ENCODE data around the gene ROR1.
A peak's percentile ranks its signal among the peaks of the same experiment; 100 is the strongest.

ROR1 gene

GRCh38 chr1:64117492-64117891 is 343.7 kb downstream of the ROR1 start:
- no peak for DNase-seq

DNA sequence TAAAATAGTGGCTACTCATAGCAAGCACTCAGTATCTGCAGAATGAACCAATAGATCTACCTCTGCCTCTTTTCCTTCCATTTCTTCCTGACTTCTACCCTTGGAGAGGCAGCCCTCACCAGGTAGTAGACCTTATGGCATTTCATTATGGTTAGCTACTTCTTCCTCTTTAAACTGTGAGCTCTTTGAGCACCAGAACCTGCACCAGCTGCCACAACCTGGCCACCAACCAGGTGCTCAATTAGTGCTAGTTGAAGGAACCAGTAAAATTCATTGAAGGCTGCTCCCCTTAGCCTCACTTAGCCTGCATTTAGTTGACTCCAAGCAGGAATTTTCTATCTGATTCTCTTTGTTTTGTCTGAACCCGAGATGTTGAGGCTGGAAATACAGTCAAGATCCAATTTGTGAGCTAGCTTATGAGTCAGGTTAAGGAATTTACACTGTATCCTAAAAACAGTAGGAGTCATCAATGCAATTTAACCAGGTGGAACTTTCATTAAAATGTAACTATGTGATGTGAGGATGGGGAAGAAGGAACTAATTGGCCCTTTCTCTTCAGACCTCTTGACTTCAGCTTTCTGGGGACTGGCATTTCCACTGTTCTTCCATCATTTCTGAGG is 348.1 kb downstream of the ROR1 start:
- no peak for DNase-seq

- no peak for DNase-seq
Observed at GRCh38 chr1:64122588-64122987, 348.8 kb downstream of the ROR1 start.

DNA sequence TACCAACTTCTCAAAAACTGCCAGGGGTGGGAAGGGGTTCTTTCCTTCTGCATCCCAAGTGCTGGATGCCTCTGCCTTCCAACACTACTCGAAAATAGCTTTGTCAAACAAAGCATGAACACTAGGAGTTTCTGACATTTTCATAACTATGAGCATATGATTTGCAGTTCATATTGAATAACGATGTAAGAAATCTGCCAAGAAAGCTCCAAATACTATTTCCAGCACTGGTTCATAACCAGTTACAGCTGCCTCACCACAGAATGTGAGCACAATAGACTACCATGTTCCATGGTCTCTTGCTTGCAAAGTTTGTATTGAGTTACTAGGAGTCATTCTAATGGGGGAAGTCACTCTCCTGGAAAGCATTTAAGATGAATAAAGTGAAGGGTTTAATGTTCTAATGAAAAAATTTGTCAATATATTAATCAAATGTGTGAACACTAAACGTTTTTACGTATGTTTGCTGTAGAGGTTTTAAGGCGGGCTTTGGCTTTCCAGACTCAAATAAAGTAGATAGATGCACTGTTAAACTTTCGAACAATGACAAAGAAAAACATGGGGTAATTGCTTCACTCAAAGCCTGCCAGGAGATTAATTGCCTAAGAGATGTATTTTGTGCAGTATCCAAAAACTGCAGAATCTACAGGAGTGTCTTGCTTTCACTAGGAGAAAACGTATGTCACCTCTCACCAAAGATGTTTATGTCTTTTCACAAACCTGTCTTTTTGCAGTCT is 351.1 kb downstream of the ROR1 start:
- DNase-seq = no peak

- no peak for DNase-seq
Observed at GRCh38 chr1:64126581-64126980, 352.8 kb downstream of the ROR1 start.

DNA sequence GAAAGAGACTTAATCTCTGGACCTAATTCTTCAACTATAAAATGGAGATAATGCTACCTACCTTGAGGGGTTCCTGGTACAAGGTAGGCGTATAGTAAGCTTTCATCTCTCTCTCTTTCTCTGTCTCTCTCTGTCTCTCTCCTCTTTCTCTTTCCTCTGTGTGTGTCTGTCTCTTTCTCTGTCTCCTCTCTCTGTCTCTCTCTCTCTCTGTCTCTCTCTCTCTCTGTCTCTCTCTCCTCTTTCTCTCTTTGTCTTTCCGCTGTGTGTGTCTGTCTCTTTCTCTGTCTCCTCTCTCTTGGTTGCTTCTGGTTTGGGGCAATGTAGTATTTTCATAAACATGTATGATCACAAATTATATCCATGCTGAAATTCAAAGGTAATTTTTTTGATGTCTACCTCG is 353.5 kb downstream of the ROR1 start:
- DNase-seq = no peak

DNA sequence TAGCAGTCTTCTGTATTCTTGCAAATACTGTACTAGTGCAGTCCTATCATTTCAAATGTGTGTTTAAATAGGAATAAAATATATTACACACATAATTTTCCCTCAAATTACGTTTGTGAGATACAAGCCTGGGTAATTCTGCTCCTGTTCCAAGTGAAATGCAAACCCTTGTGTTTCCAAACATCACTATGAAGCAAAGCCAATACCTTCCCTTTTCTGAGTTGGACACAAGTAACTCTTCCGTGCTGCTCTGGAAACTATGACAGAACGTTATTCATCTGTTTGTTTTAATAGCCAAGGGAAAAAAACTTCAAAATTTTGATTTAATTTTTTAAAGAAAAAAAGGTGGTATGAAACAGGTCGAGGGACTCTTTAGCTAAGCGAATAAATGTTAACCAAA is 355.9 kb downstream of the ROR1 start:
- no peak for DNase-seq

DNA sequence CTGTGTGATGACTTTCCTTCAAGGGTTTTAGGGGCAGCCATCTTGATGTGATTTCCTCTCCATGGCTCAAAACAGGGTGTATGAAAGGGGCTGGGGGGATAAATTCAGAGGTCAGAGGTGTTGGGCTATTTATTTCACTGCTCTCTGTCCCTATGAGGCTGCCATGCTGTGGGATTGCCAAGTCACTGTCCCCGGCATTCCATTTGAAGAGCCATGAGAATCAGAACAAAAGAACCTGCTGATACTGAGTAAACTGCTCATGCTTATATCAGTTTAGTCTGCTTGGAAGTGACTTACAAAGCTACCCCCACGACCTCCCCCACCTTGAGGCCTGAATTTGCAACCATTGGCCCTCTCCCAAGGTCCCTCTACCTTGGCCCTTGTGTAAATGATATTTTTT is 357.3 kb downstream of the ROR1 start:
- DNase-seq = no peak

GRCh38 chr1:64133036-64133435 is 359.2 kb downstream of the ROR1 start:
- DNase-seq = no peak

DNA sequence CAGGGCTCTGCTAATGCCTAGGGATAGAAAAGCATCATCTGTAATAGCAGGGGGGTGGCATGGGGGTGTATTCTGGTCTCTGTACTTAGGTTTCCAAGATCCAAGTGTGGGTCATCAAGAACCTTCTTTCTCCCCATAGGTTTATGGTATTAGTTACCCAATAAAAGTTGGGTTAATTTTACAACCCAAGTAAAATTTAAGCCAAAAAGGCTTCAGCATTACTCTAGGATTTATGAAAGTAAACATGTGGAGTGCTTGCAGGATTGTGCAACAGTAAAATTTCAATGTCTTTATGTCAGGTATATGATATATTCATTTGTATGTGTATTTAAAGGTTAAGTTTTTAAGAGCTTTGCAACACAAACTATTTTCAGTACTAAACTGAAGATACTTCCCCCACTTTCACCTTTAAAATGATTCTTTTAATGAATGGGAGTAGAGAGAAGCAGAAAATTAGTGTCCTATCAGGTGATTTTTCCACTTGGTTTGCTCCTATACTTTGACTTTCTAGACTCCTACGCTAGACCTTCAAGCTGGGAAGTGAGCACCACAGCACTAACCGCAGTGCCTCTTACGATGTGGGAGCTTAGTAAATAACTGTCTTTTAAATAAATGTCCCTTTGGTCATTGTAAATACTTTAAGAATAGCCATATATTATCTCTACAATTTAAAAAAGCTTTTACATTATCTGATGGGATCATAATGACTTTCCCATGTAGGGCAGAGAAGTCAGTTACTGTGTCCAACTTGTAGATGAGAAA is 361.8 kb downstream of the ROR1 start:
- no peak for DNase-seq

GRCh38 chr1:64136296-64136695 is 362.5 kb downstream of the ROR1 start:
- DNase-seq = no peak

DNA sequence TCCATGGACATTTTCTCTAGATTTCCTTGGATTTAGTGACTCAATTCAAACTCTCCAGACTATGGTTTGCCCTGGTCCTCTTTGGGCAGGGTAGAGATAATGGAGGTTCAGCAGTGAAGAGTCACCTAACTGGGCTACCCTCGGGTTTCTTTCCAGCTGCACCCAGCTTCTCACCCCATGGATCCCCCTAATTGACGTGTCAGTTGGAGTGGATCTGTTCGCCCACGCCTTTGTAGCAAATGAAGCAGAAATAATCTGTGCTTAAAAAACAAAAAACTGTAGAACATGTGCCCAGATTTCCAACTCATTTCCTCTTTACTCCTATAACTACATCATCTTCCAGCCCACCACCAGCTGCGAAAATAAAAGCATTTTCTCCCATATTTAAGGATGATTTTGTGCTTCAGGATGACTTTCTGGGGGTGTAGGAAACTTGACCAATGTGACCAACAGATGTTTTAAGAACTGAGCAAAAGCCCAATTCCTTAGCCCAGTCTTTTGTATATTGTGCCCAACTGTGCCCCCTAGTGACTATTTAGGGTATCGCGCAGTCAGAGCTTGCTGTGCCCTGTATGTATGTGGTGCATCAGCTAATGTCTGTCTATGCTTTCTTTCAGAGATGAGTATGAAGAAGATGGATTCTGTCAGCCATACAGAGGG is 363.1 kb downstream of the ROR1 start:
- peak; percentile 67 to 68 for DNase-seq

GRCh38 chr1:64137412-64137803 is 363.6 kb downstream of the ROR1 start:
- DNase-seq = no peak

DNA sequence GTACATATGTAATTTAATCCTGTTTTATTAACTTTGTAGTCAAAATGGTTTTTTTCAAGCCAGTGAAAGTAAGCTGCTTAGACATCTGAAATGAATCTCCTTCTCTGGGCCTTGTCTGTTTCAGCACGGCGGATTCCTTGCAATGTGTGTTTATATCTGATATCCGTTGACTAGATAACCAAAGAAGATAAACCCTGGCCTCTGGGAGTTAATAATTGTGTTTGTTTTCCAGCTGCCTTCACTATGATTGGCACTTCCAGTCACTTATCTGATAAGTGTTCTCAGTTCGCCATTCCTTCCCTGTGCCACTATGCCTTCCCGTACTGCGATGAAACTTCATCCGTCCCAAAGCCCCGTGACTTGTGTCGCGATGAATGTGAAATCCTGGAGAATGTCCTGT is 366.1 kb downstream of the ROR1 start:
- DNase-seq = no peak

DNA sequence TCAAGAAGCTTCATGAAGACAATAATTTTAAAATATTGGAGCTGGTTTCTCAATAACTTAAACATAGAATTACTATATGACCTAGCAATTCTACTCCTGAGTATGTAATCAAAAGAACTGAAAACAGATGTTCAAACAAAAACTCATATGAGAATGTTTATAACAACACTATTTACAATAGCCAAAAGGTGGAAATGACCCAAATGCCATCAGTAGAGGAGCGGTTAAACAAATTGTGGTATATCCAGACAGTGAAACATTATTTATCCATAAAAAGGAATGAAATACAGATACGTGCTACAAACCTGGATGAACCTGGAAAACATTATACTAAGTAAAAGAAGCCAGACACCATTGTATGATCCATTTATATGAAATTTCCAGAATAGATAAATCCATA is 366.8 kb downstream of the ROR1 start:
- DNase-seq = no peak

- DNase-seq = no peak
Observed at GRCh38 chr1:64147045-64147724, 373.4 kb downstream of the ROR1 start.

DNA sequence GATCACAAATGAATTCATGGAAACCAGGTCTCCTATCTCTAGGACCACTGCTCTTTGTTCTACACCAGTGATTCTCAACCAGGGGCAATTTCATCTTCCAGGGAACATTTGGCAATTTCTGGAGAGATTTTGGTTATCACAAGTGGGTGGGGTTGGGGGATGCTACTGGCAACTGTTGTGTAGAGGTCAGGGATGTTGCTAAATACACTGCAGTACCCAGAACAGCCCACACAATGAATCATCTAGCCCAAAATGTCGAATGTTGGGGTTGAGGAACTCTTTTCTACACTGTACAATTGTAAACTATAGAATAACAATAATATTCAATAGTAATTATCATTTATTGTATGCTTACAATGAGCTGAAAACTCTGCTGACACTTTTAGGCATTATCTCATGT is 373.9 kb downstream of the ROR1 start:
- no peak for DNase-seq

- DNase-seq = no peak
Observed at GRCh38 chr1:64150266-64150665, 376.4 kb downstream of the ROR1 start.

- no peak for DNase-seq
Observed at GRCh38 chr1:64150729-64151230, 377.0 kb downstream of the ROR1 start.

DNA sequence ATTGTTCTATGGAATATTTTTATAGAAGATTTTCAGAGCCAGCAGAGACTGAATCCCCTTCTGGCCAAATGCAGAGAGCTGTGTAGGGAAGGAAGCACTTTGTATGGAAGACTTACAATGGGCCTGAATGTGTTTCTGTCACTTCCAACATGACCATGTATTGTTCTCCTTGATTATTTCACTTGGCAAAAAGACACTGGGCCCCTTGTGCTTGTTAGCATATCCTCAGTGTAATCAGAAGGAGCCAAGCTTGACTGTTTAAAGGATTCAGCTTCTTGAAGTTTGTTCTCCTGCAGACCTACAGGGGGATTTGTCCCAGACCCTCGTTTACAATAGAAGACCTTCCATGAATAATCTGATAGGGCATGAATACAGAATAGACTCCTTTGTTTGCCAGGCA is 381.5 kb downstream of the ROR1 start:
- DNase-seq = no peak

DNA sequence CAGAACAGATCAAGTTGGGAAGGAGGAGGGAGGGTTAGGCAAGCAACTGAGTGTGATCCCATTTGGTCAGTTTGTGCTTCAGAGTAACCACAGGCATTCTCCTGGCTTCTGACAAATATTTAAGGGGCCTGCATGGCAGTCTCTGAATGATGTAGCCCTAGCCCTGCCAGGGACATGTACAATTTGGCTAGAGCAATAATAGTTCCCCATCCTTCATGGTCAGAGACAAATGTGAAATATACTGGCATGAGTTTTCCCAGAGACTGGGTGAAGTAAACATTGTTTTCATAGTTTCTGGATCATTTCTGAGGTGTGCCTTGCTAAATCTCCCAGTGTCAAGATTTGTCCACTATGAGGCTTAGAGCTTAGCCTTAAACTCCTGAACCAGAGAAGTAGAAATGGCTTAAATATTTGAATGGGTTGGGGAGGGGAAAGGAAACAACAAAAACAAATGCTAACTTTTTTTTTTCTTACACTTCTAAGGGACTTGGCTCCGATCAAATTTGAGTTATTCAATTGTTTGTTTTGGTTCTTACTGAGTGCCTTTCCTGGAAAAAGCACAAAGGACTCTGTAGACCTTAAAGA is 387.6 kb downstream of the ROR1 start:
- no peak for DNase-seq

DNA sequence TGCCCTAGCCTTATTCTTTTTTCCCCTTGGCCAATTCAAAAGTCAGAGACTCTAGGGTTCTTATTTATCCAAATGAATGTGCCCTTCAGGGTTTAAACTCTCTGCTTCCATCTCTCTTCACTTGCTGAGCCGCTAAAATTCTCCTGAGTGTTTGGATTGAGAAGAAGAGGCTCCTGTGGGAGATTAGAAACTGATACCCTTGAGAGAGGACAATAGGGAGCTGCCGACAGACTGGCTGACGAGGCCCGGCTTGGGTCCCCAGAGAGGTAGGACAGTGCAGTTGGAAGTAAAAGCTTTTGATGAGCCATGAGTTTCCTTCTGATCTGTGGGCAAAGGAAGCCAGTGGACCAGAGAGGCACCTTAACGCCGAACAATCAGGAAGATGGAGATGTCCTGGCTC is 388.3 kb downstream of the ROR1 start:
- no peak for DNase-seq
